HG03575 (cell line): Measurements from ENCODE around the gene UNC5A.

Experiments used
- ATAC-seq: cut with Tn5 transposase; IDR thresholded peaks from one replicate; pipeline ENCODE4 v1.9.1; 2021; ENCODE audit not compliant: unreplicated experiment, insufficient number of reproducible peaks, low FRiP score; ENCODE audit errors: extremely low read depth

UNC5A gene

DNA sequence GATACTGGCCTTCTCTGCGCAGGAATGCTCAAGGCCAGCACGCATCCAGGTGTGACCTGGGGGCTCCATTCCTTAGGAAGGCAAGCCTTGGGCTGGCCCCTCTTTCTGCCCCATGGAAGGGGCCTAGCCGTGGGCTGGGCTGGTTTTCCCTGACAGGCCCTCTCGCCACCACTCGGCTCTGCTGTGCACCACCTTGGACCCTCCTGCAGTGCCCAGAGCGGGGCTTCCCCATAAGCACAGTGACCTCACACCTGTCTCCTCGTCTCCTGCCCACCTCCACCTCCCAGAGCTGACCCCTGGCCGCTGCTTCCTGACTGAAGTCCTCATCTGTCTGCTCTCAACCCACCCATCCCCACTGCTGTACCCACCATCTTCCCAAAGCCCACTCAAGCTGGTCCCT is 21.1 kb downstream of the UNC5A start:
- no peak for ATAC-seq

DNA sequence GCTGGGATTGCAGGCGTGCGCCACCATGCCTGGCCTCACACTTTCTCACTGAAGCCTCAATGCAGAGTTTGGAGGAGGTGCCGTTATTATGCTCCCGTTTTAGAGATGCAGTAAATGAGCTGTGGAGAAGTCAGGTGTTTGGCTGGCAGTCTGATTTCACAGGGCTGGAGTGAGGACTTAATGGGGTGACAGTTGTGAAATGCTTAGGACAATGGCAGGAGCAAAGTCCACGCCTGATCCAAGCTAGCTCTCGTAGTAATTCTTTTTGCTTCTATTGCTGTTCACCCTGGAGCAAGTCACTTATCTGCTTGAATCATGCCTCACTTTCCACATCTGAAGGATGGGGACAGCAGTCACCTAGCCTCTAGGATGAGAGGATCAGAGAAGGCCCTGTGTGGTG is 21.8 kb downstream of the UNC5A start:
- ATAC-seq = no peak

DNA sequence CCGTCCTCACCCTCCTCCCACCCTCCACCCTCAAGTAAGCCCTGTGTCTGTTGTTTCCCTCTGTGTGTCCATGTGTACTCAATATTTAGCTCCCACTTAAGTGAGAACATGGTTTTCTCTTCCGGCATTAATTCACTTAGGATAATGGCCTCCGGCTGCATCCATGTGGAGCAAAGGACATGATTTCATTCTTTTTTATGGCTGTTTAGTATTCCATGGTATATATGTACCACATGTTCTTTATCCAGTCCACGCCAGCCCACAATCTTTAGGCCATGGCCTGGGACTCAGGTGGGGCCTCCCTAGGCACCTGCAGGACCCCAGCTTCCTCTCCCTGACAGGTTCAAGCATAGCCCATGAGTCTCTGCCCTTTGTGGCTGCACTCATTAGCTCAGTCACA is 22.9 kb downstream of the UNC5A start:
- no peak for ATAC-seq

DNA sequence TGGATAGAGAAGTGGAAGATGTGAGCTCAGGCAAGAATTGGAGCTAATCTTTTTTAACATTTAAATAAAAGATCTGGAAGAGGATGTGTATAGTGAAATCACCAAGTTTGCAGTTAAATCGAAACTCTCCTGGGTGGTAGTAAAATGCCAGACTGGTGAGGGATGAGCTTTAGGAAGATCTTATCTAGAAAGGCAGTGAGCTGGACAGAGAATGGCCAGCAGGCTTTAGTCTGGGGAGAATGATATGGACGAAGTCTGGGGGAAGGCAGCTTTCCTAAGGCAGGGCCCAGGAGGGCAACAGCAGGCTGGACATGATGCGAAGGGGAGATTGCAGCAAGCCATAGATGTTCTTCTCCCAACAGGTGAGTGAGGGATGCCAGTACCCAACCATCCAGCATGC is 25.6 kb downstream of the UNC5A start:
- no peak for ATAC-seq

DNA sequence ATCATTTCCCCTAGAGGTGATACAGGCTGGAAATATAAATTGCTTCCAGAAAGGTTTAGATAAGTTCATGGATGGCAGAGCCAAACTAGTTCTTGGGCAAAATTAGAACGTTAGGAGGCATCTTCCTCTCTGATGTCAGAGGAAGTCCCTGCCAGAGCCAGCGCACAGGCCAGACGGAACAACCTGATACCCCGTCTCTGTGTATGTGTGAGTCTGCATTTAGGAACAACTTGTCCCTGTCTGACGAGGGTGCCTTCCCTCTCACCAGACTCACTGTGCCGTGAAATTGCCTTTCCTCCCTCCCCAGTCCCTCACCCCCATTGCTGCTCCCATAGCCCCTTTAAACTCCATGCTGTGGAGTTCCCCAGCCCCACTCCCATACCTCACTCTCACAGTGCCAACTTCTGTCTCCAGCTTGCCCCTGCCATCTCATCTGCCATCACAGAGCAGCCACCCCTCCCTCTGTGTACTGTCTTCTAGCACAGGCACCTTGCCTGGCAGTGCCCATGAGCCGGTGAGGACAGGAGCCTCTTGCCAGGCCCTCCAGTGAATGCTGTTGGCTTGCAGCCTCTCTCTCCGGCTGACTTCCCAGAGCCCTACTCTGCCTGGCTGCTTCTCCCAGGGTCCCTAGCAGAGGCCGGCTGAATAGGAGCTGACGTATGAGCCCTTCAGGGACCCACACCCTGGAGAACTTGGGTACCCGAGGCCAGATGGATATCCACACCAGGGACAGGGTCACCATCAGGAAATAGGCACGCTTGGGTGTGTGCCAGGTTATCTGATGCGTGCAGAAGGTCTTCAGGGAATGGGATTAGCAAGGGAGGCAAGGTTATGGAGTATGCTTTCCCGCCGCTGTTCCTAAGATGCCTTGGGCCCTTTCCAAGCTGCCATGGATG is 26.7 kb downstream of the UNC5A start:
- no peak for ATAC-seq

DNA sequence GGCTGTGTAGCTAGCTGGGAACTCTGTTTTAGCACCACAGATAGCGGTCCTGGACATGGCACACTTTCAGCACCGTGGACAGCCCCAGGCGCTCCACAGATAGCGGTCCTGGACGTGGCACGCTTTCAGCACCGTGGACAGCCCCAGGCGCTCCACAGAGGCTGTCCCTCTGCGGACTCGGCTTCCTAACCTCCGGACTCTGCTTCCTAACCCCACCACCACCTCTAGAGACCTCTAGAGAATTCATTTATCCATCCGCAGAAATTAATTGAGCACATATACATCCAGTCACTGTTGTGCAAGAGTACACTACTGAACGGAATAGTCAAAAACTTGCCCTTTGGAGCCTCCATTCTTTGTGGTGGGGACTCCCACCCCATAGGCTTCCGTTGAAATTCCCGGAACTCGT is 27.4 kb downstream of the UNC5A start:
- ATAC-seq = no peak

DNA sequence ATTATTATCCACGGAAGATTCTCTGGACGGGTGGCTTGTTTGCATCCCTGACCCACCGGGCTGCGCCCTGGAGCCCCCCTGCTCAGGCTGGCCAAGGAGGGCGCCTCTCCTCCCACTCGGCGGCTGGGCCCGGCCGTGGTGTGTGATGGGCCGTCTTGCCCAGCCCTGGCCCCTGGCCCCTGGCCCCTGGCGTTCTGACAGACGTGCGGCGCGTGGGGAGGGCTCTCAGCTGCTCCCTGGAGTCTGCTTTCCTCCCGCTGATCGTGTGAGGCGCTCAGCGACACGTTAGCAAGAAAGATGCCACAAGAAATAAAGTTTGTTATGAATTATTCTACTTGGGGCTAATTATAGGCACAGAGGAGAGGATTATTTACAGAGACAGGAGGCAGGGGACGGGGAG is 33.3 kb downstream of the UNC5A start:
- ATAC-seq = no peak

DNA sequence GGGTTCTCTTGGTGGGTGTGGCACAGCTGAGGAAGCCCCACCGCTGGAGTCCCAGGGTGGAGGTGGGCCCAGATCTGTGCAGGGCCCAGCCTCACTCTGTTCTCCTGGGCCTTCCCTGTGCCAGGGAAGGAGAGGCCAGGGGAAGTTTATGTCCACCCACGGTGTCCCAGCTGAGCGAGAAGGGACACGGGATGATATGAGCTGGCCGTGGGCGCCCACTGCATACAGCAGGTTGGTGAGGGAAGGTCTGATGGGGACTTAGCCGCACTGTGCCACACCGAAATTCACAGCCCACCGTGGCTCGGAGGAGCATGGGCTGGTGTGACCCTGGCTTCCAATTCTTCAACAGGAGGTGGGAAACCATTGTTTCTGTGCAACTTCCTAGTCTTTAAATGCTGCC is 33.9 kb downstream of the UNC5A start:
- no peak for ATAC-seq

DNA sequence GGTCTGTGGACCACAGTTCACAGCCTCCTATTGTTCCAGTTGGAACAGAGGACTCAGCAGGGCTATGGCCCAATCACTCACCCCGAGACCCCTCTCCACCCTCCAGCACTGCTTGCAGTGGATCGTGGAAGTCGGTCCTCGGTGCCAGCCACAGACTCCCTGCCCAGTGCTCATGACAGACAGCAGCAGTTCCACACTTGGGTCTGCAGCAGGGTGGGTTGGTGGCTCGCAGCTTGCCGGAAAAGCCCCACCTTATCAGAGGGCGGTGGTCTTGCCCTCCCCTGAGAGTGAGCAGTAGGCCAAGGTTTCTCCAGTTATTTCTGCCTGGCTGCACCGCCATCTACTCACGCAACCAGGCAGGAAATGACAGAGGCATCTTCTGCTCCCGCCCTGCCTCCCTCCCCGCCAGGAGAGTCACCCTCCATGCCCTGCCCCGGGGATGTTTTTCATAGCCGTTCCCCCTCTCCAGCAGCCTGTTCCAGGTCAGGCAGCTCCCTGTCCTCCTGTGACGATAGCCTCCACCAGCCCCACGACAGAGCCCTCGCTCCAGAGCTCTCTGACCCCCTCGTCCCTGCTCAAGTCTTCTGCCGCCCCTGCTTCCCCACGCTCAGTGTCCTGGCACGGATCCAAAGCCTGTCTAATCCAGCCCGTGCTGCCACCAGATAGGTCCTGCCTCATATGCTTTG is 34.5 kb downstream of the UNC5A start:
- no peak for ATAC-seq

DNA sequence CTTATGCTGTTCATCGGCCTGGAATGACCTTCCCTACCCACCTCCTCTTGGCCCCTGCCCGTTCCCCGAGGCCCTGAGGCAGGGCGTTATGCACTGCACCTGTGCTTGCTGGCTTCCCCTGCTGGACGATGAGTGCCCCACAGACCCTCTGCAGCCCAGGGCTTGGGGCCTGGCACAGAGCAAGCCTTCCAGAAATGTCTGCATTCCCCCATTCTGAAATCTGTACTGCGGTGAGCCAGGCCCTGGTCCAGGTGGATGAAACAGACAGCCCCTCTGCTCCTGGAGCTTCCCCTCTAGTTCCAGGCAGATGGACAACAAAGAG is 35.0 kb downstream of the UNC5A start:
- ATAC-seq = no peak

DNA sequence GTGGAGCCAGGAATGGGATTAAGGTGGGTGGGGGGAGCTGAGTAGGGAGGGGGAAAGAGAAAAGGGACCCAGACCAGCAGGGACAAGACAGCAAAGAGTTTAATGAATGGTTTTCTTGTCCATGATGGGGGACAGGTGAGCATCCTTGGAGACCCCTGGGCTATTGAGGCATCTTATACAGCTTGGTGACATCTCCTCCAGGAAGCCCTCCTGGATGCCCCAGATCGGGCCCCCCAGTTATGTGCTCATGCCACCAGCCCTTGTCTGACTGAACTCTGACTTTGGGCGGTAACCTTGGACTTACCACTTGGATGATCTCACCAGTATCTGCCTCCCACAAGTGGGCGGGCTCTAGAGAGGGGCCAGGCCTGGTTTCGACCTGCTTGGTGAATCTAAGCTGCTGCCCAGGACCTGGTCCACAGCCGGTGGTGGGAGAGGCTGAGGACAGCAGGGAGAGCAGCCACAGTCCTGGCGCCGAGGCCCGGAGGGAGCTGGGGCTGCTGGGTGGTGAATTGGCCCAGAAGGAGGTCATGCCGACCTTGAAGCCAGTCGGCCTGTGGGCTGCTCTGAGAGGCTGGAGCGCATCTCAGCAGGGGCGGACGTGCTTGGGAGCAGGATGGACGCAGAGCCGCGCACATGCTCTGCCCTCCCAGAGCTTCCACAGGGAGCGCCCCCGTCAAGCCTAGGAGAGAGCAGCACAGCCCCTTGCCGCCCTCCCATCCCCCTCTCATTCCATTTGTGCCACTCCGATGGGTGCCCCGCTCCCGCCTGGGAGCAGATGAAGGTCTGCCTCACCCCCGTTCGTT is 36.2 kb downstream of the UNC5A start:
- no peak for ATAC-seq

DNA sequence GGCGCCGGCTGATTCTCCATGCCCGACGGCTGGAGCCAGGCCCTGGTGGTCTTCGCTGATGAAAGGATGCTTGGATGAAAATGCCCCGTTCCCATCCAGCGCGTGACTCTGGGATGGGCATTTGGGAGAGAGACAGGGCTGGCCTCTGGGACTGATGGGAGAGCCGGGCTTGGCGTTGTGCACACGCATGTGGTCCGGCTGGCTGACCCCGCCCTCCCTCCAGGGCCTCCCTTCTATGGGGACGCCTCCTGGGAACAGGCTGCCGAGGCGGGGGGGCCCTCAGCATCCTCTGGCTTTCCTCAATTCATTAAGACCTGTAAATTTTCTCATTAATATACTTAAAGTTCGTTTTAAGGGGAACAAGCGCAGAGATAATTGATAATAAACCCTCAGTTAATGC is 36.8 kb downstream of the UNC5A start:
- no peak for ATAC-seq

DNA sequence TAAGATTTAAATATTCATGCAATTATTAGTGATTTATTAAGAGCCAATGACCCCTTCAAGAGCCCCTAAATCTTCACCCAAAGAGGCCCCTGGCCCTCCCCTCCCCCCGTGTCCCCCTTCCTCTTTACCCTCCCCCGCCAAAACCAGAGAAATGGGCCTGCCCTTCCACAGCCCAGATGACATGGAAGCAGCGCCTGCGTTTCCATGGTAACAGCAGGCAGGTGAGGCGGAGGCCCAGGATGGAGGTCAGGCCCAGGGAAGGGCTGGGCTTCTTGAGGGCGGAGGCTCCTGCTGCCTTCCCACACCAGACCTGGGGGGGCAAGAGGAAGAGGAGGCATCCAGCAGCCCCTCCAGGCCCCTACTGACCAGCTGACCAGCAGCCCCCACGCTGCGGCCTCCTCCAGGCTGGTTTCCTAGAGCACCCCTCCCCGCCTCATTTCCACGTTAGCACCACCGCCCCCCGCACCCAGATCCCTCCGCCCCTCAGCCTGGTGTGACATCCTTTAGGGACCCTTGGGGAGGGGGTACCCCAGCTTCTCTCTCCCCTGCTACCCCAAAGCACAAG is 37.4 kb downstream of the UNC5A start:
- no peak for ATAC-seq

DNA sequence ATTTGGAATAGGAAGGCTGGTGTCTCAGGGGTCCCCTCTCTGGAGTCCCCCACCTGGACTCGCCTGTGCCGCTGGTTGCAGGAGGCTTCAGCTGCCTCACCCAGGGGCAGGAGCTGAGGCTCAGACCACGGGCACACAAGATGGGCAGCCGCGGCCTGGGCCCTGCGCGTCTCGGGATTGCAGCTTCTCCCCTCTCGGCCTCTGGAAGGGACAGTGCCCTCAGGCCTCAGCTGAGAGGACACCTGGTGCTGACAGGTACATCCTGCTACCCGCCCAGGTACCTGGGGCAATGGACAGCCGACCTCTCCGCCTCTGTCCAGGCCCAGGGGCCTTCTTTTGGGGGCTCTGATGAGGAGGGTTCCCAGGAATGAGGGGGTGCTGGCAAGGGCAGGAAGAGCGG is 38.3 kb downstream of the UNC5A start:
- no peak for ATAC-seq

DNA sequence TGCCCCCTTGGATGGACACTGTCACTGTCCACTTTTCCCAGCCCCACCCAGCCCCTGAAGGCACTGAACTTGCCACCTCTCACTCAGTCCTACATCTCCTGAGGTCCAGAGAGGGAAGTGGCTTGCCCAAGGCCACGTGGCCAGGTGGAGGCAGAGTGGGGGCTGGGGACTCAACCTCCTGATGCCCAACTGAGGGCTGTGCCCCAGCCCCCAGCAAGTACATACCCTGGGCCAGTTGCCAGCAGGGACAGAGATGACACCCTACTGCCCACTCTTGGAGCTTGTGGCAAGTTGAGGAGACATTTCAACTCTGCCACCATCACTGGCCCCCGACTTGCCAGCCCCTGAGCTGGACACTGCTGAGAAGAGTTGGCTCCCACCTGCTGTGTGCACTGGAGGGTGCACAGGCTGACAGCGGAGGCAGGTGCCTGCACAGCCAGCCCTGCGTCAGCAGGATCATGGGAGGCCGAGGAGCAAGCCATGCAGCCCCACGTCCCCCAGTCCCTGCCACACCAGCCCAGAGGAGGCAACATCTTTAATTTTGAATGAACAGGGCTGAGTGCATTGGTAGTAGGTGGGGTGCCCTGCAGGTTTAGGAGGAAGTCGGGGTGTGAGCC is 39.4 kb downstream of the UNC5A start:
- ATAC-seq = no peak

DNA sequence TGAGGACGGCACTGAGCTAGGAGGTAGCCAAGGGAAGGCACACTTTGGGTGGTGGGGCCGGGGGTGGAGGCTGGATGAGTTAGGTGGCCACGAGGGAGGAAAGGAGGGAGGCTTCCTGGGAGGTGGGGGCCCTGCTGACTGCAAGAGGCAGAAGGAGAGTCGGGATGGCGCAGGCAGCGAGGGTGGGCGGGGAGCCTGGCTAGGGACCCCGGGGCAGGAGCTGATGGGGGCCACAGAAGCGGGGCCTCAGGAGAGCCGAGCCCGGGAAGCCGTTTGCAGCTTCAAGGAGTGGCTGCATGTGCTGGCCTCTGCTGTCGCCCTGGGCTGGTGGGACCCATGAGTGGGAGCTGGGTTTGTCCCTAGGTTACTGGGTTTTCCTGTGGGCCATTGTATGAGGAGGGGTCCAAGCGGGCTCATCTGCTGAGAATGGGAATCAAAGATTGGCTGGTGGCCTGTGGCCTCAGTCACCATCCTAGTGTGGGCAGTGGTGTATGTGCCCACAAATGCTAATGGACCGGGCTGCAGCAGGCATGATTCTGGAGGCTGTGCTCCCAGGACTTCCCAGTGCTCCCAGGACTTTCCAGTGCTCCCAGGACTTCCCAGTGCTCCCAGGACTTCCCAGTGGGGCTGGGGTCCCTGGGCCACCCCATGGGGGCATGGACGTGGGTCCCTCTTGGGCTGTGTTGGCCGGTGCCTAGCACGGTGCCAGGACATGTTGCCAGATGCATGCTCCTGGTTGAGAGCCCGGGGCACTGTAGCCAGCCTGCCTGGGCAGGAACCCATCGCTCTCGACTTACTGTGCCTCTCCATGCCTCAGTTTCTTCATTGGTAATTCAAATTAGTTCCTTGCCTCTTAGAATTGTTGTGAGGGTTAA is 40.2 kb downstream of the UNC5A start:
- no peak for ATAC-seq

DNA sequence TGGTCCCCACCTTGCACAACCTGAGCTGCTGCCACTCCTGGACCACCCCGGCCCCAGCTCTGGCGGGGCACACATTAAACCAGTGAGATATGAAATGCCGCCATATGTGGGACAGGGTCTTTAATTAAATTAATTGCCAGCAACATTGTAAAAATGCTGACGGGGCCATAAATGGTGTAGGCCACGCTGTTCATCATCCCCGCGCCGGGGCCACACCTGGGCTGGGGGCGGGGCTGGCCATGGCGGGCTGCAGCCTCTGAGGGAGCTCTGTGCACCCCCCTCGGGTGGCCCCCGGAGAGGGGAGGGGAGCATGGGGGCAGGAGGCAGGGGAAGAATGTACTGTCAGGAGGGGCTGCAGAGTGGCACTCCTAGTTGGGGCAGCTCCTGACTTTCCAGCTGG is 41.0 kb downstream of the UNC5A start:
- ATAC-seq = no peak

DNA sequence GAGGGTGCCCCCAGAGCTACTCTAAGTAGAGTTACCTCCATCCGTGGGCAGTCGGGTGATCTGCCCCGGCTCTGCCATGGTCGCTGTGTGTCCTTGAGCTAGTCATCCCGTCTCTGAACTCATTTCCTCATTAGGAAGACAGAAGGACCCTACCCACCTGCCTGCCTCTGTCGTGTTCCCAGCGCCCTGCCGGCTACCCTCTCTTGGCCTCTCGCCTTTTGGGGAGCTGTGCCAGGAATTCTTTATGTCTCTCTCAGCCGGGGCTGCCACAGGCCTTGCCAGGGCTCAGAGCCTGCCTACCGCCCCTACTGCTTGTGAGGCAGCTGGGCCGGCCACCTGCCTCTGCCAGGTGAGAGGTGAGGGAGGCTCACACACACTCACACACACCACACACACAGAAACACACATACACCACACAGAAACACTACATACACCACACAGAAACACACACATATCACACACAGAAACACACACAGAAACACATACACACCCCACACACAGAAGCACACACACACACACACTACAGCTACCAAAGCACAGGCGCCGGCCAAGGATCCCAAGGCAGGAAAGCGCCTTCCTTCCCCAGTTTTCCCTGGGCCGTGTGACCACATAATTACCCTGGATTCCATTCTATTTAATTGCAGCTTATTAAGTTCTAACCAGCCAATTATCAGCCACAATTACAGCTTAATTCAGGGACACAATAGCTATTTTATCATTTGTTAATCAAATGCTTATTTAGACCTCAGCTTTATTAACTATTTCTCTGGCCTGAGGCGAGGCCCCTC is 41.7 kb downstream of the UNC5A start:
- ATAC-seq = no peak
